Fibroblast of mammary gland (primary cell): Measurements from ENCODE around the gene PCDH11X.
"Not testable (repeated sequence)": the region's sequence is repeated elsewhere in the genome, so short reads cannot be mapped to it uniquely, and the experiment has no call there.

Source experiments
- DNase-seq: peaks from one replicate; pipeline ENCODE4 v3.0.0-alpha.2; 2010; ENCODE audit warnings: low read depth
- H3K4me3 ChIP-seq: 2 replicates; pipeline ENCODE4 v1.5.1; 2011; ENCODE audit warnings: low read depth, mild to moderate bottlenecking, low read length, moderate library complexity; ENCODE audit not compliant: control insufficient read depth

Gene PCDH11X

GRCh38 chrX:91779135-91779534 is at the start of gene PCDH11X:
Gene PCDH11X, plus strand, starts transcription at chrX:91779375. Its CDS starts 56,130 bp downstream, at chrX:91835505.
- DNase-seq, H3K4me3 ChIP-seq: not testable (repeated sequence)

GRCh38 chrX:91747446-91747845 is 31.7 kb upstream of the PCDH11X start:
- not testable (repeated sequence) for H3K4me3 ChIP-seq, DNase-seq

- DNase-seq, H3K4me3 ChIP-seq: not testable (repeated sequence)
Measured at GRCh38 chrX:91753022-91753421, 26.2 kb upstream of the PCDH11X start.

GRCh38 chrX:91770619-91771488 is 8.3 kb upstream of the PCDH11X start:
- DNase-seq, H3K4me3 ChIP-seq: not testable (repeated sequence)

GRCh38 chrX:91773943-91774342 is 5.2 kb upstream of the PCDH11X start:
- not testable (repeated sequence) for H3K4me3 ChIP-seq, DNase-seq

- not testable (repeated sequence) for H3K4me3 ChIP-seq, DNase-seq
Measured at GRCh38 chrX:91780008-91780407, 833 bp downstream of the PCDH11X start.

GRCh38 chrX:91780698-91781097 is 1.5 kb downstream of the PCDH11X start:
- DNase-seq, H3K4me3 ChIP-seq: not testable (repeated sequence)

GRCh38 chrX:91781553-91782298 is 2.6 kb downstream of the PCDH11X start:
- DNase-seq, H3K4me3 ChIP-seq: not testable (repeated sequence)

GRCh38 chrX:91782825-91783224 is 3.6 kb downstream of the PCDH11X start:
- not testable (repeated sequence) for DNase-seq, H3K4me3 ChIP-seq

GRCh38 chrX:91817537-91817936 is 38.4 kb downstream of the PCDH11X start:
- DNase-seq, H3K4me3 ChIP-seq: not testable (repeated sequence)

GRCh38 chrX:91825321-91825720 is 46.1 kb downstream of the PCDH11X start:
- H3K4me3 ChIP-seq, DNase-seq: not testable (repeated sequence)
